ENCODE data around the gene OSGIN1.
"Not testable (repeated sequence)": the region's sequence is repeated elsewhere in the genome, so short reads cannot be mapped to it uniquely, and the experiment has no call there.

Gene OSGIN1

GRCh38 chr16:83942074-83942473 lies 11.0 kb upstream of the OSGIN1 start:
- DNase-seq: no peak

GRCh38 chr16:83942815-83943515 lies 10.1 kb upstream of the OSGIN1 start:
- no peak for DNase-seq

- no peak for DNase-seq
Measured at GRCh38 chr16:83943516-83944050, 9.5 kb upstream of the OSGIN1 start.

- no peak for DNase-seq
Measured at GRCh38 chr16:83945587-83945986, 7.5 kb upstream of the OSGIN1 start.

- no peak for DNase-seq
Measured at GRCh38 chr16:83946154-83946780, 6.8 kb upstream of the OSGIN1 start.

GRCh38 chr16:83946781-83947566 lies 6.1 kb upstream of the OSGIN1 start:
- no peak for DNase-seq

GRCh38 chr16:83947642-83948234 lies 5.3 kb upstream of the OSGIN1 start:
- DNase-seq: no peak

GRCh38 chr16:83948914-83949723 lies 3.9 kb upstream of the OSGIN1 start:
- DNase-seq: no peak

- DNase-seq: no peak
Measured at GRCh38 chr16:83949724-83950001, 3.4 kb upstream of the OSGIN1 start.

- not testable (repeated sequence) for DNase-seq
Measured at GRCh38 chr16:83950862-83951399, 2.1 kb upstream of the OSGIN1 start.

- DNase-seq: no peak
Measured at GRCh38 chr16:83951544-83951943, 1.5 kb upstream of the OSGIN1 start.

- DNase-seq: no peak
Measured at GRCh38 chr16:83952587-83952939, 477 bp upstream of the OSGIN1 start.

GRCh38 chr16:83953796-83954576 lies 946 bp downstream of the OSGIN1 start:
- DNase-seq: no peak

GRCh38 chr16:83954577-83955016 lies 1.6 kb downstream of the OSGIN1 start:
- DNase-seq: no peak

- no peak for DNase-seq
Measured at GRCh38 chr16:83955218-83956130, 2.4 kb downstream of the OSGIN1 start.

GRCh38 chr16:83956336-83957289 lies 3.6 kb downstream of the OSGIN1 start:
- peak; percentile 44 for DNase-seq

- DNase-seq: no peak
Measured at GRCh38 chr16:83957296-83957855, 4.3 kb downstream of the OSGIN1 start.

GRCh38 chr16:83958137-83958845 lies 5.3 kb downstream of the OSGIN1 start:
- DNase-seq: no peak

Measured in NCI-H748 treated with DMSO at 0.1 percent for 48 hours (cell line).